Purkinje cell (primary cell): Measurements from ENCODE around the gene SDS. TPM values are rescaled to one million over a fixed set of nuclear protein-coding genes. Genes with fewer than 3 reads are reported as not detected.

ENCODE experiments used
- polyA plus RNA-seq: library from polyadenylated mRNA; unstranded; fragments of >200 nt; fragmentation: Nextera tagmentation; gene quantifications from 2 replicates; pipeline ENCODE4 v1.2.1, GENCODE V29; 2014

Gene SDS, protein sequence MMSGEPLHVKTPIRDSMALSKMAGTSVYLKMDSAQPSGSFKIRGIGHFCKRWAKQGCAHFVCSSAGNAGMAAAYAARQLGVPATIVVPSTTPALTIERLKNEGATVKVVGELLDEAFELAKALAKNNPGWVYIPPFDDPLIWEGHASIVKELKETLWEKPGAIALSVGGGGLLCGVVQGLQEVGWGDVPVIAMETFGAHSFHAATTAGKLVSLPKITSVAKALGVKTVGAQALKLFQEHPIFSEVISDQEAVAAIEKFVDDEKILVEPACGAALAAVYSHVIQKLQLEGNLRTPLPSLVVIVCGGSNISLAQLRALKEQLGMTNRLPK
- 0.30 and 0.98 TPM in 2 replicates for polyA plus RNA-seq

DNA sequence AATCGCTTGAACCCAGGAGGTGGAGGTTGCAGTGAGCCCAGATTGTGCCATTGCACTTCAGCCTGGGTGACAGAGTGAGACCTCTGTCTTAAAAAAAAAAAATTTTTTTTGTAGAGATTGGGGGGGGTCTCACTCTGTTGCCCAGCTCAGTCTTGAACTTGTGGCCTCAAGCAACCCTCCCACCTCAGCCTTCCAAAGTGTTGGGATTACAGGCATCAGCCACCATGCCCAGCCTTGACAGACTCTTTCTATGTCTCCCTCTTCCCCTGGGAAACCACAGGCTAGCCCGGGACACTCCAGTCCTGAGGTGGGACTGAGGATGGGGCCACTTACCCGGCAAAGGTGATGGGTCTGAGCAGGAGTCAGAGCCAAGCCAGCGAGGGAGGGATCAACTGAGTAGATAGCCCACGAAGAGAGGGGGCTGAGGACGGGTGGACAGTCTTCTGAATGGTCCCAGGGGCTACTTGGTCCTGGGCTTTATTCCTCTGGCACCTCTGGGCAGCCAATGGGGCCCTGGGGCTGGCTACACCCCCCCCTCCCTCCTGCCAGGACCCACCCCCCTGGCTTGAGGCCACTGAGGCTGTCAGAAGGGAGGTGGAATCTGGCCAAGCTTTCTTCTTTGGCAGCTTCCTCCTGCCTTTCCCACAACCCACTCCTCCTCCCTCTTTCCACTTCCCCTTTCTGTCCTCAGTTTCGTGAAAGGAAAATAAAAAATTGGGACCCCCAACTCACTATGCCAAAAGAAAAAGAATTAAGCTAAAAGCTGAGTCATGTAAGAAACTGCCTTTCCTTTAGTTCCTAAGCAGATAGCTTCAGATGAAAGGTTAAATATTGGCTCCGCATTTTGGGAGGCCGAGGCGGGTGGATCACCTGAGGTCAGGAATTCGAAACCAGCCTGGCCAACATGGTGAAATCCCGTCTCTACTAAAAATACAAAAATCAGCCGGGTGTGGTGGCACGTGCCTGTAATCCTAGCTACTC is at the start of gene SDS:
SDS (minus strand) TSS at position 453 of the 981 bp plus-strand sequence. CDS start 4,179 bp downstream, outside the sequence.

DNA sequence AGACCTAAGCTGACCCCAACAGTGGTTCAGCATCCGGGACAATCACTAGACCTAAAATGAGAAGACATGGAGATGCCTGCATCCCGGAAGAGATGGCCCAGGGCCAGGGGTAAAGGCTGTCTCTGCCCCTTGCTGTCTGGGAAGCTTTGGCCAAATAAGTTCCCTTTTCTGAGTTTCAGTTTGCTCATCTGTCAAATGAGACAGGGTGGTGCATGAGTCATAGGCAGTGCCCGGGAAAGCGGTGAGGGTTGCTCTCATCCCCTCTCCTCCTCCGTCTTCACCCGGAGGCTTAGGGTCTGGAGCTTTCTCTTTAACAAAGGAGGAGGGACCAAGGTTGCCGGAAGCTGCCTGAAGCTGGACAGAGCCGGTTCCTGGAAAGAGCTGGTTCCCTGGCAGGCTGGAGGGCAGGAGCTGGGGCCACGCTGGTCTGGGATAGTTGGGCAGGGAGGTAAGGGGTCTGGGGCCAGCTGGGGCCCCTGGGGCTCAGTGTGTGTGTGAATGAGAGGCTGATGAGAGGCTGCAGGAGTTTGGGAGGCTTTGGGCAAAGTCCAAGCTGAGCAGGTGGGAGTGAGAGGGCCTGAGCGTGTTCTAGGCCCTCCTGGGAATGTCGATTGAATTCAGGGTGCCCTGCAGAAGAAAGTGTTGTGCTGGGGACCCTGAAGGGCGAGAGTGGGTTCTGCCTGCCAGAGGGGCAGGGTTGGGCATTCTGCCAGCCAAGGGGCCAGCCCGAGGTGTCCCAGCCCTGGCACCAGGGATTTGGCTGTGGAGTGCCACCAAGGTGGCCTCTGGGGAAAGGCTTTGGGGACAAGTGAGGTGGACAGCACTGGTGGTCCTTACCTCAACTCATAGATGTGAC is 18.6 kb upstream of the SDS start, which contains the start of gene SDSL:
SDSL (plus strand) TSS at position 351 of the 856 bp plus-strand sequence. CDS start 5,603 bp downstream, outside the sequence.

DNA sequence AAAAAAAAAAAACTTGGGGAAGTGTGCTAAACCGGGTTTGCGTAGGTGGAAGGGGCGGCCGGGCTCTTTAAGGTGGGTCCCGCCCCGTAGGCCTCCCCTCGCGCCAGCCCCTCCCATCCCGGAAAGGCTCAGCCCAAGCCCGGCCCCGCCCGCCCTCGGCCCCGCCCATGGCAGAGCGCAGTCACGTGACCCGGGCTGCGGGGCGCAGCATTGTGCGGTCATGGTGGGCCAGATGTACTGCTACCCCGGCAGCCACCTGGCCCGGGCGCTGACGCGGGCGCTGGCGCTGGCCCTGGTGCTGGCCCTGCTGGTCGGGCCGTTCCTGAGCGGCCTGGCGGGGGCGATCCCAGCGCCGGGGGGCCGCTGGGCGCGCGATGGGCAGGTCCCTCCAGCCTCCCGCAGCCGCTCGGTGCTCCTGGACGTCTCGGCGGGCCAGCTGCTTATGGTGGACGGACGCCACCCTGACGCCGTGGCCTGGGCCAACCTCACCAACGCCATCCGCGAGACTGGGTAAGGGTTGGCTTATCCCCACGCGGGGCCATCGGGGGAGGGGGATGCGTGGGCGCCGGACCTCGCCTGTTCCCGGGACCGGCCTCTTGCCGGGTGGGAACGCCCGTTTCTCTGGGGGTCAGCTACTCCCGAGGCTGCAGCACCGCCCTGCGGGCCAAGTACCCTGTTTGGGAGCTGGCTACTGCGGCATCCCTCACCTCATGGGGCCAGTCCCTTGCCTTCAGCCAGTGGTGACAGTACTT is 45.1 kb downstream of the SDS start, which contains the start of gene PLBD2:
PLBD2 (plus strand) TSS at position 207 of the 752 bp plus-strand sequence; CDS start at position 221, 14 bp downstream.

Other genes starting within 250 kb of the SDS start
- 5.3 and 6.1 TPM in 2 replicates for gene DDX54, start 218.4 kb downstream of the SDS start, polyA plus RNA-seq
- gene RITA1, start 218.2 kb downstream of the SDS start, polyA plus RNA-seq, result 10.7 and 13.0 TPM in 2 replicates
- gene TPCN1, start 182.4 kb downstream of the SDS start, polyA plus RNA-seq, result 1.6 and 1.9 TPM in 2 replicates
- gene SLC8B1, start 68.8 kb downstream of the SDS start, polyA plus RNA-seq, result 0.40 and 1.3 TPM in 2 replicates
- 21.0 and 25.4 TPM in 2 replicates for gene PLBD2, start 45.3 kb downstream of the SDS start, polyA plus RNA-seq
- 4.2 and 14.5 TPM in 2 replicates for gene SDSL, start 18.5 kb upstream of the SDS start, polyA plus RNA-seq
- 0.90 and 3.1 TPM in 2 replicates for gene LHX5, start 68.0 kb upstream of the SDS start, polyA plus RNA-seq